Epithelial cell of esophagus (primary cell): Measurements from ENCODE around the gene LDLRAD2.
"Not testable (repeated sequence)": the region's sequence is repeated elsewhere in the genome, so short reads cannot be mapped to it uniquely, and the experiment has no call there.

Experiments
- DNase-seq: peaks from one replicate; pipeline ENCODE4 v3.0.0; 2010; ENCODE audit warnings: low read depth
- H3K4me3 ChIP-seq: 2 replicates; pipeline ENCODE4 v1.5.1; 2011; ENCODE audit warnings: mild to moderate bottlenecking, low read length, control low read depth
- TF ChIP-seq, protein P1 (sequence below): IDR thresholded peaks from 2 replicates; pipeline ENCODE4 v1.5.1; 2011; ENCODE audit warnings: low read depth, mild to moderate bottlenecking, low read length, control low read depth, inconsistent platforms; ENCODE audit not compliant: insufficient read depth; ENCODE audit errors: missing control alignments

Gene LDLRAD2

DNA sequence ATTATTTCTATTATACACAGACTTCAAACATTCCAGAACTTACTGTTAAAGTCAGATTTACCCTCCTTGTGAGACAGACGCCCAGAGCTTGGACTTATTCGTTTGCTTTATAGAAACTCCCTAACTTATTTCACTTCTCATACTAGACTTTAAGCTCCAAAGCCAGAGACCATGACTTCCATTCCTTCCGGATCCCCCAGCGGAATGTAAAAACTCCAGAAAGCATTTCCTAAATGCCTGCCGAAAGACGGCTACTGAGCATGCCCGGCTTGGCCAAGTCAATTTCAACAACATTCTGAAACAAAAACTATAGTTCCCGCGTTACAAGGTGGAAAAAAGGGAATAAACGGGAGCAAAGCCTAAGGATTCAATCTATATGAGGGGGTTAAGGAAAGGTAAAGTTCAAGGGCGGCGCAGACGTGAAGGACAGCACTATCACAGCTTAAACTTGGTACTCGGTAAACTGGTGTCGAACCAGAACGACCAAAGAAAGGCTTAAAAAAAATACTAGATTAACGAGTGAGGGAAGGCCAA is 30.2 kb upstream of the LDLRAD2 start:
- H3K4me3 ChIP-seq: peak overlapping the region; percentile 96
- TF ChIP-seq, protein P1, sequence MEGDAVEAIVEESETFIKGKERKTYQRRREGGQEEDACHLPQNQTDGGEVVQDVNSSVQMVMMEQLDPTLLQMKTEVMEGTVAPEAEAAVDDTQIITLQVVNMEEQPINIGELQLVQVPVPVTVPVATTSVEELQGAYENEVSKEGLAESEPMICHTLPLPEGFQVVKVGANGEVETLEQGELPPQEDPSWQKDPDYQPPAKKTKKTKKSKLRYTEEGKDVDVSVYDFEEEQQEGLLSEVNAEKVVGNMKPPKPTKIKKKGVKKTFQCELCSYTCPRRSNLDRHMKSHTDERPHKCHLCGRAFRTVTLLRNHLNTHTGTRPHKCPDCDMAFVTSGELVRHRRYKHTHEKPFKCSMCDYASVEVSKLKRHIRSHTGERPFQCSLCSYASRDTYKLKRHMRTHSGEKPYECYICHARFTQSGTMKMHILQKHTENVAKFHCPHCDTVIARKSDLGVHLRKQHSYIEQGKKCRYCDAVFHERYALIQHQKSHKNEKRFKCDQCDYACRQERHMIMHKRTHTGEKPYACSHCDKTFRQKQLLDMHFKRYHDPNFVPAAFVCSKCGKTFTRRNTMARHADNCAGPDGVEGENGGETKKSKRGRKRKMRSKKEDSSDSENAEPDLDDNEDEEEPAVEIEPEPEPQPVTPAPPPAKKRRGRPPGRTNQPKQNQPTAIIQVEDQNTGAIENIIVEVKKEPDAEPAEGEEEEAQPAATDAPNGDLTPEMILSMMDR: no peak
- peak; percentile 43 for DNase-seq

DNA sequence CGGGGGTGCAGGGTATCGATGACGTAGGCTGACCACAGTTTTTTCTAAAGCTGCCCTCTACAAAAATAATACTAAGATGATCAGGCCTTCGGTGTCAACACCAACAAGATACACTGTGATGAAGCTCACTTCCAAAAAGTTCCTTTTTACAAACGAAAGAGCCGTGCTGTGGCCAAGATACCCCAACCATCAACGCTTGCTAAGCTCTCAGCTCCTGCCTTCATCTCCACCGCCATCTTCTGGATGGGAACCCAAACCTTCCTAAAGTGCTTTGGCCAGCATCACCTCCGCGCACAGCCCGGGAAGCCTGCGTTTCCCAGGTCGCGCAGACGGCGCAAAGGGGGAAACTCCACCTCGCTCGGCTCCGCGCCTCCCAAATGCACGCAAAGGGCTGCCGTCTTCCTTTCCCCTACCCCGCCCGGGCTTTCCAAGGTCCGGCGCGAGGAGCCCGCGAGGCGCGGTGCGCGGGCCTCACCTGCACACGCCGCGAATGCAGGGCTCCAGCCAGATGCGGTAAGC is 29.7 kb upstream of the LDLRAD2 start:
- DNase-seq: peak; percentile 71
- TF ChIP-seq, protein P1: peak; percentile 43
- peak overlapping the region; percentile 96 for H3K4me3 ChIP-seq

DNA sequence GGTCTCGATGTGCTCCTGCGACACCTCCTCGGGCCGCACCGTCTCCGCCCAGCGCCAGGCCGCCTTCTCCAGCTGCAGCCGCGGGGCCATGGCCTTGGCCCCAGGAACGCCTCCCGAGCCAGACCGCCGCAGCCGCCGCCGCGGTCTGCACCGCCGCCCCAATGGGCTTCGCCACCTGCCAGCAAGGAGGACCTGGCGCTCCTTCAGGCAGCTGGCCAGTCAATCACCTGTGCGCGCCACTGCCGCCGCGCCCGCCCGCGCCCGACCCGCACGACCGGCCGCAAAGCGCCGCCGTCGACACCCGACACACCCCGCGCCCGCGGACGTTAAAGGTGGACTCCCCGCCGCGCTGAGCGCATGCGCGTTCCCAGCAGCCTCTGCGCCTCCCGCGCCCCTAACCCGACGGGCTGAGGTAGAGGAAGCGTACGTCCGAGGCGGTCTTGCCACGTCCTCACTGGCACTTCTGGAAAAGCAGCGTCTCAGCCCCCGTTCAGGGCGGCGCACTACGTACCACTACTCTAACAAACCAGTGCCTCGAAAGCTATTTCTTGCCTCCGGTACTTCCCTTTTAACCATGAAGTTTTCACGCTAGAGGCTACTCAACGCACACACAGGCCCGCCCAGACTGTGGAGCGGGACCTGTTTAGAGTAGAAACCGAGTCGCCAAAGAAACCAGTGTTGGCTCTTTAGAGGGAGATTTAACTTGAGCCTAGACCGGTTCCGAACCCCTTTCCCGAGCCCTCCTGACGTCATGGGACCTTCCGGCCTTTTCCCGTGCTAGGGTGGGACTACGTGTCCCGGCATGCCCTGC is 29.0 kb upstream of the LDLRAD2 start, which contains the start of gene USP48:
TSS of gene USP48 (minus strand) at position 282 of the 811 bp plus-strand sequence. CDS start at position 90, 192 bp downstream.
- peak; percentile 96 for DNase-seq
- H3K4me3 ChIP-seq: peak within 1 kb of the TSS; percentile 96
- TF ChIP-seq, protein P1: no peak

DNA sequence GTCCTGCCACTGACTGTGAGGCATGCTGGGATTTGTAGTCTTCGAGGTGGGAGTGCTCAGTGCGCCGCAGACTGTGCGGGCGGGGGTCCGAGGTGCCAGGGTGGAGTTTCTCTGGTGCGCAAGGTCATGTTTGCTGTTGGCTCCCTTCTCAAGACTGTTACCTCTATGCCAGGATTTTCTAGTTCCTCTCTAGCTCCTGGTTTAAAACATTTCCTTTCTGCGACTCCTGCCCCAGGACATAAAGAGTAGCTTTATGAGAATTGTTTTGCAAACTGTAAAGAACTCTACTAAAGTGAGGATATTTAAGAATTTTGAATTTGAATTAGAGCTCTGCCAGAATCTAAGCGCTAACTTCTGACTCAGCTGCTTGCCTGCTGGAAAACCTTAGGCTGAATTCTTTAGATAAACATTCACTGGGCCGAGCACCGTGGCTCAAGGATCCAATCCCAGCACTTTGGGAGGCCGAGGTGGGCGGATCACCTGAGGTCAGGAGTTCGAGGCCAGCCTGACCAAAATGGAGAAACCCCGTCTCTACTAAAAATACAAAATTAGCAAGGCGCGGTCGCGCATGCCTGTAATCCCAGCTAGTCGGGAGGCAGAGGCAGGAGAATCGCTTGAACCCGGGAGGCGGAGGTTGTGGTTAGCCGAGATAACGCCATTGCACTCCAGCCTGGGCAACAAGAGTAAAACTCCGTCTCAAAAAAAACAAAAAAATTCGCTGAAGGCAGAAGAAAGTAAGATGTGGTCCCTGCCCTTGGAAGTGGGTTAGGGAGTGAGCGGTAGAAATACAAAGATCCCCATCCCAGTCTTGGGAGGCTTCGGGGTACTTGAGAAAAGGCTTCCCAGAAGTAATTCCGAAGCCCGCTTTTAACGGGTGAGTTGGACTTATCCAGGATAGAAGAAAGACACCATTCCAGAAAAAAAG is 28.1 kb upstream of the LDLRAD2 start:
- DNase-seq: no peak
- TF ChIP-seq, protein P1: no peak
- peak overlapping the region; percentile 96 for H3K4me3 ChIP-seq

DNA sequence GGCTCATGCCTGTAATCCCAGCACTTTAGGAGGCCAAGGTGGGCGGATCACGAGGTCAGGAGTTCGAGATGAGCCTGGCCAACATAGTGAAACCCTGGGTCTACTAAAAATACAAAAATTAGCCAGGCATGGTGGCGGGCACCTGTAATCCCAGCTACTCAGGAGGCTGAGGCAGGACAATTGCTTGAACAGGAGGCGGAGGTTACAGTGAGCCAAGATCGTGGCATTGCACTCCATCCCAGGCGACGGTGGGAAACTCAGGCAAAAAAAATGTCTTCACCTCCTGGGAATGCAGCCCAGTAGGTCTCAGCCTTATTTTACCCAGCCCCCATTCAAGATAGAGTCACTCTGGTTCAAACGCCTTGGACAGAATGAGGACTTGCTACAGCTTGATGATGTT is 26.3 kb upstream of the LDLRAD2 start:
- DNase-seq: not testable (repeated sequence)

DNA sequence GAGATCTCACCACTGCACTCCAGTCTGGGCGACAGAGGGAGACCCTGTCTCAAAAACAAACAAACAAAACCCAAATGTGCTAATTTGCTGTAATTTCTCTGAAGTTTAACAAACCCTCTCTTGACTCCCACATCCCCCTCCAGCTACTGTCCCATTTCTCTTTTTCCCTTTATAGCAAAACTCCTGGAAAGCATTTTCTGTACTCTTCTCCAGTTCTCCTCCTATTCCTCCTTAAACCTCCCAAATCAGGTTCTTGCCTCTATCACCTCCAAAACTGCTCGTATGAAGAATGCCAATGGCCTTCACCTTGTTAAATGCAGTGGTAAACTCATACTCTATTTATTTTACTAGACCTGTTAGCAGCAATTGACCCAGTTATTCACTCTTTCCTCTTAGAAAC is 25.4 kb upstream of the LDLRAD2 start:
- TF ChIP-seq, protein P1: no peak
- DNase-seq: no peak
- no peak overlapping the region for H3K4me3 ChIP-seq

More for the DNA sequence above, 26.3 kb upstream of the LDLRAD2 start:
- H3K4me3 ChIP-seq: not testable (repeated sequence)

DNA sequence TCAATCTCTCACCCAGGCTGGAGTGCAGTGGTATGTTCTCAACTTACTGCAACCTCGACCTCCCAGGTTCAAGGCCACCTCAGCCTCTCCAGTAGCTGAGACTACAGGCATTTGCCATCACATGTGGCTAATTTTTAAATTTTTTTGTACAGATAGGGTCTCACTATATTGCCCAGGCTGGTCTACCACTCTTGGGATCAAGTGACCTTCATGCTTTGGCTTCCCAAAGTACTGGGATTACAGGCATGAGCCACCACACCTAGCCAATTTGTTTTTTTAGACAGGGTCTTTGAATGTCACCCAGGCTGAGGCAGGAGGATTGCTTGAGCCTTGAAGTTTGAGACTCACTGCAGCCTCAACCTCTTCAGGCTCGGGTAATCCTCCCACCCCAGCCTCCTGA is 19.0 kb upstream of the LDLRAD2 start:
- DNase-seq: no peak
- TF ChIP-seq, protein P1: no peak
- no peak overlapping the region for H3K4me3 ChIP-seq
